HUES48 (cell line): Measurements from ENCODE around the gene SOD2.
"Not testable (repeated sequence)": the region's sequence is repeated elsewhere in the genome, so short reads cannot be mapped to it uniquely, and the experiment has no call there.

Experiments
- H3K27ac ChIP-seq: one replicate; pipeline ENCODE4 v1.7.0; 2013; ENCODE audit warnings: low read depth, low read length, inconsistent platforms
- H3K27me3 ChIP-seq: 2 replicates; pipeline ENCODE4 v1.6.1; 2013; ENCODE audit warnings: mild to moderate bottlenecking, low read length; ENCODE audit not compliant: control insufficient read depth, insufficient read depth
- H3K36me3 ChIP-seq: 2 replicates; pipeline ENCODE4 v1.6.1; 2013; ENCODE audit warnings: low read length; ENCODE audit not compliant: control insufficient read depth, insufficient read depth
- H3K4me1 ChIP-seq: 2 replicates; pipeline ENCODE4 v1.6.1; 2013; ENCODE audit warnings: mild to moderate bottlenecking, low read length; ENCODE audit not compliant: control insufficient read depth, insufficient read depth
- H3K4me3 ChIP-seq: 2 replicates; pipeline ENCODE4 v1.5.1; 2013; ENCODE audit warnings: mild to moderate bottlenecking, low read depth, low read length
- H3K9ac ChIP-seq: 2 replicates; pipeline ENCODE4 v1.6.1; 2013; ENCODE audit warnings: mild to moderate bottlenecking, low read depth, low read length, moderate library complexity
- H3K9me3 ChIP-seq: 2 replicates; pipeline ENCODE4 v1.6.1; 2013; ENCODE audit warnings: low read length; ENCODE audit not compliant: control insufficient read depth, insufficient read depth

SOD2 gene

GRCh38 chr6:159682295-159682694, 10.7 kb downstream of the SOD2 start:
- Histone ChIP-seq H3K4me1 (no peaks in the 10 kb centered on the region), H3K9ac (no peak overlapping the region), H3K27ac (no peak overlapping the region), H3K4me3 (no peak overlapping the region), H3K9me3 (no peaks in the 10 kb centered on the region), H3K27me3 (no peaks in the 10 kb centered on the region), H3K36me3 (peaks cover 68% of the 10 kb centered on the region)

GRCh38 chr6:159681191-159681880, 11.7 kb downstream of the SOD2 start:
- Histone ChIP-seq H3K27me3 (no peaks in the 10 kb centered on the region), H3K27ac (no peak overlapping the region), H3K4me1 (no peaks in the 10 kb centered on the region), H3K9me3 (no peaks in the 10 kb centered on the region), H3K9ac (no peak overlapping the region), H3K4me3 (no peak overlapping the region), H3K36me3 (peaks cover 60% of the 10 kb centered on the region)

GRCh38 chr6:159680104-159680503, 12.9 kb downstream of the SOD2 start:
- Histone ChIP-seq H3K27ac (no peak overlapping the region), H3K27me3 (no peaks in the 10 kb centered on the region), H3K4me1 (no peaks in the 10 kb centered on the region), H3K9ac (no peak overlapping the region), H3K9me3 (no peaks in the 10 kb centered on the region), H3K4me3 (no peak overlapping the region), H3K36me3 (peaks cover 53% of the 10 kb centered on the region)

GRCh38 chr6:159679091-159680077, 13.7 kb downstream of the SOD2 start:
- Histone ChIP-seq H3K4me3 (no peak overlapping the region), H3K27me3 (no peaks in the 10 kb centered on the region), H3K36me3 (peaks cover 46% of the 10 kb centered on the region), H3K9ac (no peak overlapping the region), H3K4me1 (no peaks in the 10 kb centered on the region), H3K27ac (no peak overlapping the region), H3K9me3 (no peaks in the 10 kb centered on the region)

- H3K36me3 ChIP-seq = peaks cover 40% of the 10 kb centered on the region
- no peak overlapping the region for H3K4me3 ChIP-seq
- H3K27me3 ChIP-seq = no peaks in the 10 kb centered on the region
- no peak overlapping the region for H3K9ac ChIP-seq
- H3K27ac ChIP-seq = no peak overlapping the region
- H3K9me3 ChIP-seq = no peaks in the 10 kb centered on the region
- no peaks in the 10 kb centered on the region for H3K4me1 ChIP-seq
Observed at GRCh38 chr6:159678574-159678973, 14.5 kb downstream of the SOD2 start.

- Histone ChIP-seq H3K9me3 (no peaks in the 10 kb centered on the region), H3K4me1 (no peaks in the 10 kb centered on the region), H3K36me3 (peaks cover 34% of the 10 kb centered on the region), H3K4me3 (no peak overlapping the region), H3K27ac (no peak overlapping the region), H3K9ac (no peak overlapping the region), H3K27me3 (no peaks in the 10 kb centered on the region)
Observed at GRCh38 chr6:159677506-159678165, 15.4 kb downstream of the SOD2 start.

- Histone ChIP-seq H3K27me3 (no peaks in the 10 kb centered on the region), H3K4me3 (no peak overlapping the region), H3K9ac (no peak overlapping the region), H3K9me3 (no peaks in the 10 kb centered on the region), H3K36me3 (peaks cover 28% of the 10 kb centered on the region), H3K27ac (no peak overlapping the region), H3K4me1 (no peaks in the 10 kb centered on the region)
Observed at GRCh38 chr6:159676890-159677505, 16.0 kb downstream of the SOD2 start.

GRCh38 chr6:159676236-159676635, 16.8 kb downstream of the SOD2 start:
- H3K4me1 ChIP-seq, H3K27ac ChIP-seq, H3K27me3 ChIP-seq, H3K9ac ChIP-seq, H3K9me3 ChIP-seq, H3K4me3 ChIP-seq: not testable (repeated sequence)
- peaks cover 21% of the 10 kb centered on the region for H3K36me3 ChIP-seq

GRCh38 chr6:159665868-159666635, 27.0 kb downstream of the SOD2 start:
- H3K4me1 ChIP-seq = no peaks in the 10 kb centered on the region
- H3K4me3 ChIP-seq = no peak overlapping the region
- no peaks in the 10 kb centered on the region for H3K36me3 ChIP-seq
- H3K9me3 ChIP-seq = peaks cover 10% of the 10 kb centered on the region; the same call in 1 of the 2 replicates
- no peak overlapping the region for H3K27ac ChIP-seq
- H3K27me3 ChIP-seq = no peaks in the 10 kb centered on the region
- no peak overlapping the region for H3K9ac ChIP-seq

GRCh38 chr6:159663368-159663889, 29.6 kb downstream of the SOD2 start:
- not testable (repeated sequence) for H3K27ac ChIP-seq, H3K4me3 ChIP-seq, H3K27me3 ChIP-seq, H3K9me3 ChIP-seq, H3K9ac ChIP-seq, H3K4me1 ChIP-seq, H3K36me3 ChIP-seq
